Hepatocyte (in vitro differentiated cells): ENCODE measurements around the gene SAC3D1. TPM values are rescaled to one million over a fixed set of nuclear protein-coding genes. Genes with fewer than 3 reads are reported as not detected.

Source experiments
- DNase-seq: peaks from one replicate; pipeline ENCODE4 v3.0.0-alpha.2; 2016; ENCODE audit warnings: low spot score
- H2AFZ ChIP-seq: fragments of 200-600 bp; sonication (generic); 2 replicates; pipeline ENCODE4 v1.6.0; 2016; ENCODE audit warnings: antibody characterized with exemption, mild to moderate bottlenecking
- H3K27ac ChIP-seq: fragments of 200-600 bp; sonication (generic); 2 replicates; pipeline ENCODE4 v1.5.1; 2016; ENCODE audit warnings: mild to moderate bottlenecking
- H3K27me3 ChIP-seq: fragments of 200-600 bp; sonication (generic); 2 replicates; pipeline ENCODE4 v1.6.1; 2016
- H3K36me3 ChIP-seq: fragments of 200-600 bp; sonication (generic); replicated peaks from 2 replicates; pipeline ENCODE4 v1.5.1; 2016; ENCODE audit warnings: low read depth; ENCODE audit not compliant: insufficient read depth
- H3K4me1 ChIP-seq: fragments of 200-600 bp; sonication (generic); 2 replicates; pipeline ENCODE4 v1.5.1; 2016; ENCODE audit warnings: mild to moderate bottlenecking, moderate library complexity; ENCODE audit not compliant: insufficient read depth
- H3K4me2 ChIP-seq: fragments of 200-600 bp; sonication (generic); 2 replicates; pipeline ENCODE4 v1.6.0; 2016
- H3K4me3 ChIP-seq: fragments of 200-600 bp; sonication (generic); 2 replicates; pipeline ENCODE4 v1.5.1; 2016; ENCODE audit warnings: mild to moderate bottlenecking
- H3K79me2 ChIP-seq: fragments of 200-600 bp; sonication (generic); 2 replicates; pipeline ENCODE4 v1.6.0; 2017; ENCODE audit warnings: mild to moderate bottlenecking
- H3K9me2 ChIP-seq: fragments of 200-600 bp; sonication (generic); replicated peaks from 2 replicates; pipeline ENCODE4 v1.6.0; 2017; ENCODE audit warnings: mild to moderate bottlenecking; ENCODE audit not compliant: insufficient read depth
- H3K9me3 ChIP-seq: fragments of 200-600 bp; sonication (generic); 2 replicates; pipeline ENCODE4 v1.5.1; 2016; ENCODE audit warnings: low read depth, mild to moderate bottlenecking
- H4K20me1 ChIP-seq: fragments of 200-600 bp; sonication (generic); 2 replicates; pipeline ENCODE4 v1.6.0; 2016; ENCODE audit warnings: mild to moderate bottlenecking; ENCODE audit not compliant: insufficient read depth, poor library complexity, severe bottlenecking
- EZH2 ChIP-seq: fragments of 200-600 bp; sonication (generic); IDR thresholded peaks from 2 replicates; pipeline ENCODE4 v1.6.1; 2016; ENCODE audit warnings: antibody characterized with exemption, mild to moderate bottlenecking, borderline replicate concordance
- EZH2phosphoT487 ChIP-seq: fragments of 200-600 bp; sonication (generic); IDR thresholded peaks from one replicate; pipeline ENCODE4 v1.6.1; 2018; ENCODE audit warnings: antibody characterized with exemption, mild to moderate bottlenecking, low read depth, moderate library complexity; ENCODE audit not compliant: unreplicated experiment, severe bottlenecking
- WGBS: methylation state at CpG from one replicate; pipeline ENCODE4 v1.1.6; 2016; ENCODE audit warnings: low lambda C conversion rate; ENCODE audit errors: missing lambda C conversion rate; 5-methylcytosine and 5-hydroxymethylcytosine counted together
- polyA plus RNA-seq: library from polyadenylated mRNA; unstranded; fragments of >200 nt; fragmentation: Nextera tagmentation; extraction: Ambion mirVana; gene quantifications from 2 replicates; pipeline ENCODE4 v1.2.1, GENCODE V29; 2016
- total RNA-seq: library from RNA; depleted of rRNA; stranded (reverse); fragments of >200 nt; gene quantifications from 2 replicates; pipeline ENCODE4 v1.2.3, GENCODE V29; 2014
- TF ChIP-seq, protein P1 (sequence below): fragments of 200-600 bp; sonication (generic); IDR thresholded peaks from 2 replicates; pipeline ENCODE4 v1.5.1; 2016; ENCODE audit warnings: antibody characterized with exemption, mild to moderate bottlenecking; ENCODE audit not compliant: poor library complexity

Gene SAC3D1
- total and polyA plus RNA-seq, 2 experiments from 2014 or later: 10.8 to 23.8 TPM

DNA sequence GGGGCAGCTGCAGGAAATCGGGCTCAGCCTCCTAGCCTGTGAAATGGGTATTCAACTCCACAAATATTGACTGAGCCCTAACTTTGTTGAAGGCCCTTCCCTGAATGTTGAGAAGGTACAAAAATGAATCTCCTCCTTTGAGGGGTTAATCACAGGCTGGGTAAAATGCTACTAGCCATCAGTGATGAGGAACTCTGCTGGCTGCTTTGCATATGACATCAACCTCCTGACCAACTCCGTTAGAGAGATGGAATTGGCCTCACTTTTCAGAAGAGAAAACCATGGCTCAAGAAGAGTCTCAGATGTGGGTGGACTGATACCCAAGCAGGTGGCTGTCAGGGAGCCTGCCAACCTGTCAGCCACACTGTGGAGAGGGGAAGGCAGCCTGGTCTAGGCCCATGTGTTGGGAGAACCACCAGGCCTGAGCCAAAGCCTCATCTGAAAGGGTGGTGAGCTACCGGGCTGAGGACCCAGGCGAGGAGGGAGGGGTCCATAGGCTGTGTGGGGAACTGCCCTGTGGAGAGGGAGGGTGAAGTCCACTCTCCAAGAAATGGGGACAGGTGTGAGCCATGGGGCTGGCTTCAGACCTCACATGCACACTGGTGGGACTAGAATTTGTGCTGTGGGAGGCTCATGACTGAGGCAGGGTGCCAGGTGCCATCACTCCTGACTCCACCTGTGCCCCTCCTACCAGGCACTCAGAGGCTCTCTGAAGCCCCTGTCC is 31.1 kb downstream of the SAC3D1 start:
- no peak for DNase-seq
- H3K4me2 ChIP-seq: no peak overlapping the region
- H3K36me3 ChIP-seq: no peaks in the 10 kb centered on the region
- no peaks in the 10 kb centered on the region for H3K9me2 ChIP-seq
- no peaks in the 10 kb centered on the region for H3K79me2 ChIP-seq
- H3K9me3 ChIP-seq: no peaks in the 10 kb centered on the region
- no peak for TF ChIP-seq EZH2phosphoT487
- TF ChIP-seq, protein P1, sequence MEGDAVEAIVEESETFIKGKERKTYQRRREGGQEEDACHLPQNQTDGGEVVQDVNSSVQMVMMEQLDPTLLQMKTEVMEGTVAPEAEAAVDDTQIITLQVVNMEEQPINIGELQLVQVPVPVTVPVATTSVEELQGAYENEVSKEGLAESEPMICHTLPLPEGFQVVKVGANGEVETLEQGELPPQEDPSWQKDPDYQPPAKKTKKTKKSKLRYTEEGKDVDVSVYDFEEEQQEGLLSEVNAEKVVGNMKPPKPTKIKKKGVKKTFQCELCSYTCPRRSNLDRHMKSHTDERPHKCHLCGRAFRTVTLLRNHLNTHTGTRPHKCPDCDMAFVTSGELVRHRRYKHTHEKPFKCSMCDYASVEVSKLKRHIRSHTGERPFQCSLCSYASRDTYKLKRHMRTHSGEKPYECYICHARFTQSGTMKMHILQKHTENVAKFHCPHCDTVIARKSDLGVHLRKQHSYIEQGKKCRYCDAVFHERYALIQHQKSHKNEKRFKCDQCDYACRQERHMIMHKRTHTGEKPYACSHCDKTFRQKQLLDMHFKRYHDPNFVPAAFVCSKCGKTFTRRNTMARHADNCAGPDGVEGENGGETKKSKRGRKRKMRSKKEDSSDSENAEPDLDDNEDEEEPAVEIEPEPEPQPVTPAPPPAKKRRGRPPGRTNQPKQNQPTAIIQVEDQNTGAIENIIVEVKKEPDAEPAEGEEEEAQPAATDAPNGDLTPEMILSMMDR: no peak
- TF ChIP-seq EZH2: no peak
- no peaks in the 10 kb centered on the region for H3K27me3 ChIP-seq
- no peak overlapping the region for H3K27ac ChIP-seq
- H4K20me1 ChIP-seq: no peaks in the 10 kb centered on the region
- 77% methylated on average over 4 of the region's 4 CpGs for WGBS
- no peak overlapping the region for H2AFZ ChIP-seq
- no peak overlapping the region for H3K4me3 ChIP-seq
- H3K4me1 ChIP-seq: no peaks in the 10 kb centered on the region

DNA sequence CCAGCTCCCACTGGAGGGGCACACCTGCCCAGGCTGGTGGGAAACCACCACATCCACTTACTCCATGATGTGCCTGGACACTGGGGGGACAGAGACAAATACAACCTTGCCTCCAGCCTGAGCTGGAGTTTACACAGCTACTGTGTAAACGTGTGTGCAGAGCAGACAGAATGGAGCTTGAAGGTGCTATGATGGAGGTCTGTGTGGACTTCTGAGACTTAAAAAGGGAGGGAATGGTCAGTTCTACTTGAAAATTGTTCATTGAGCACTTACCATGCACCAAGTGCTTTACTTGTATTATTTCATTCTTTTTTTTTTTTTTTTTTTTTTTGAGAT is 31.6 kb downstream of the SAC3D1 start:
- WGBS: 44% methylated on average over 1 of the region's 1 CpG
- no peaks in the 10 kb centered on the region for H3K27me3 ChIP-seq

DNA sequence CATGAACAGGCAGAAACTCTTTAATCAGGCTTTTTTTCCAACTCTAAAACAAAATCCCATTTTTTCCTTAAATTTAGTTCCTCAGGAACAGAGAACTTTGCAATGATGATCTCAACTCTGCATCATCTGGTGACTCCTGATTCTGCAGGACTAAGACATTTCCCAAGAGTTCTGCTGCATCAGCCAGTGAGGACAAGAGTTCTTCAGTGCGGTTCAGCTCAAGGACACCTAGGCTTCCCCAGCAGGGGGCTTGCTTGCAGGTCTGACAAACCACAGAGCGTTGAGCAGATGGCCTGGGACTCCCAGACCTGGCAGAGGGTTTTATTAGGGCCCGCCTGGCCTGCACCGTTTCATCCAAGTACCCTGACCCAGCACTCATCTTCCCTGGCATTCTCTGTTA is 36.4 kb downstream of the SAC3D1 start:
- H3K79me2 ChIP-seq: peaks cover 5% of the 10 kb centered on the region
- TF ChIP-seq, protein P1: no peak
- TF ChIP-seq EZH2: no peak
- TF ChIP-seq EZH2phosphoT487: no peak
- H3K9me3 ChIP-seq: no peaks in the 10 kb centered on the region
- H3K36me3 ChIP-seq: no peaks in the 10 kb centered on the region
- H3K4me3 ChIP-seq: no peak overlapping the region
- WGBS: 75% methylated on average over 4 of the region's 4 CpGs
- H3K27me3 ChIP-seq: no peaks in the 10 kb centered on the region
- H2AFZ ChIP-seq: no peak overlapping the region
- H3K27ac ChIP-seq: no peak overlapping the region
- no peaks in the 10 kb centered on the region for H3K4me1 ChIP-seq
- H4K20me1 ChIP-seq: no peaks in the 10 kb centered on the region
- no peak overlapping the region for H3K4me2 ChIP-seq
- no peaks in the 10 kb centered on the region for H3K9me2 ChIP-seq
- DNase-seq: no peak

More for the DNA sequence above, 31.6 kb downstream of the SAC3D1 start:
- Histone ChIP-seq H3K9me2 (no peaks in the 10 kb centered on the region), H3K27ac (no peak overlapping the region), H3K9me3 (no peaks in the 10 kb centered on the region), H2AFZ (no peak overlapping the region), H4K20me1 (no peaks in the 10 kb centered on the region), H3K4me3 (no peak overlapping the region), H3K79me2 (no peaks in the 10 kb centered on the region), H3K4me2 (no peak overlapping the region), H3K36me3 (no peaks in the 10 kb centered on the region), H3K4me1 (no peaks in the 10 kb centered on the region)
- no peak for DNase-seq
- TF ChIP-seq, protein P1: no peak
- TF ChIP-seq EZH2phosphoT487 (no peak), EZH2 (no peak)
